HEK293 (cell line): Measurements from ENCODE around the gene TOMM40.

Source experiments
- CTCF ChIA-PET: fragments of 350-600 bp; formaldehyde crosslinking; extraction: SDS; loops from one replicate; lab custom pipeline; 2021; ENCODE audit warnings: antibody characterized with exemption; lab: Yijun Ruan, JAX
- POLR2A ChIA-PET: fragments of 300-600 bp; formaldehyde crosslinking; extraction: SDS; loops from one replicate; lab custom pipeline; 2020; ENCODE audit warnings: antibody characterized with exemption, inconsistent platforms; lab: Yijun Ruan, JAX
- H3K27ac ChIP-seq: fragments of 200-500 bp; sonication (Bioruptor generic); 2 replicates; pipeline ENCODE4 v1.5.1; 2014; ENCODE audit warnings: low read depth, low read length, control low read depth, inconsistent platforms; ENCODE audit errors: extremely low read depth
- H3K36me3 ChIP-seq, 2 experiments: fragments of 200-500 bp in 1 of 2; sonication (Bioruptor generic) in 1 of 2; 1 replicate in 1 of 2; 2 replicates in 1 of 2; pipeline ENCODE4 v1.5.1; 2014 to 2017; ENCODE audit warnings: inconsistent platforms in 2 of 2, low read length in 2 of 2; ENCODE audit not compliant: control insufficient read depth in 2 of 2, insufficient read depth in 1 of 2
- H3K4me1 ChIP-seq: fragments of 200-500 bp; sonication (Bioruptor generic); 2 replicates; pipeline ENCODE4 v1.5.1; 2014; ENCODE audit warnings: mild to moderate bottlenecking, low read length, inconsistent platforms; ENCODE audit not compliant: control insufficient read depth, insufficient read depth
- H3K4me3 ChIP-seq: 2 replicates; pipeline ENCODE4 v1.5.1; 2011; ENCODE audit warnings: low read depth, mild to moderate bottlenecking, control low read depth, low read length, moderate library complexity
- H3K9me3 ChIP-seq: fragments of 200-500 bp; sonication (Bioruptor generic); 2 replicates; pipeline ENCODE4 v1.5.1; 2014; ENCODE audit warnings: low read depth, low read length, inconsistent platforms; ENCODE audit not compliant: control insufficient read depth, insufficient read depth
- EGR2 ChIP-seq: fragments of 450-650 bp; formaldehyde crosslinking; IDR thresholded peaks from 2 replicates; pipeline ENCODE4 v1.5.1; 2016; ENCODE audit warnings: low read depth, missing biosample characterization, missing genetic modification characterization
- GLIS1 ChIP-seq: fragments of 450-650 bp; formaldehyde crosslinking; IDR thresholded peaks from 2 replicates; pipeline ENCODE4 v1.5.1; 2016; ENCODE audit warnings: missing biosample characterization, missing genetic modification characterization
- GLIS2 ChIP-seq: fragments of 450-650 bp; formaldehyde crosslinking; IDR thresholded peaks from 2 replicates; pipeline ENCODE4 v1.5.1; 2016; ENCODE audit warnings: missing biosample characterization, missing genetic modification characterization
- KLF1 ChIP-seq: fragments of 450-650 bp; formaldehyde crosslinking; IDR thresholded peaks from 2 replicates; pipeline ENCODE4 v1.5.1; 2016; ENCODE audit warnings: missing biosample characterization, missing genetic modification characterization
- KLF7 ChIP-seq: fragments of 450-650 bp; formaldehyde crosslinking; IDR thresholded peaks from 2 replicates; pipeline ENCODE4 v1.5.1; 2016; ENCODE audit warnings: missing biosample characterization, missing genetic modification characterization, borderline replicate concordance
- MYNN ChIP-seq: fragments of 450-650 bp; formaldehyde crosslinking; IDR thresholded peaks from 2 replicates; pipeline ENCODE4 v1.5.1; 2016; ENCODE audit warnings: missing biosample characterization, missing genetic modification characterization, borderline replicate concordance
- OSR2 ChIP-seq: fragments of 450-650 bp; formaldehyde crosslinking; IDR thresholded peaks from 2 replicates; pipeline ENCODE4 v1.5.1; 2016; ENCODE audit warnings: missing biosample characterization, missing genetic modification characterization
- SP2 ChIP-seq: fragments of 450-650 bp; formaldehyde crosslinking; IDR thresholded peaks from 2 replicates; pipeline ENCODE4 v1.5.1; 2016; ENCODE audit warnings: missing biosample characterization, missing genetic modification characterization
- SP7 ChIP-seq: fragments of 450-650 bp; formaldehyde crosslinking; IDR thresholded peaks from 2 replicates; pipeline ENCODE4 v1.5.1; 2016; ENCODE audit warnings: missing biosample characterization, missing genetic modification characterization
- ZBTB1 ChIP-seq: fragments of 450-650 bp; formaldehyde crosslinking; IDR thresholded peaks from 2 replicates; pipeline ENCODE4 v1.5.1; 2016; ENCODE audit warnings: missing biosample characterization, missing genetic modification characterization
- ZBTB26 ChIP-seq: fragments of 450-650 bp; formaldehyde crosslinking; optimal IDR thresholded peaks from 2 replicates; pipeline ENCODE3; 2016; ENCODE audit warnings: missing biosample characterization, mild to moderate bottlenecking, missing genetic modification characterization
- ZFHX2 ChIP-seq: fragments of 450-650 bp; formaldehyde crosslinking; conservative IDR thresholded peaks from 2 replicates; pipeline ENCODE4 v1.5.1; 2016; ENCODE audit warnings: missing biosample characterization, missing genetic modification characterization
- ZIC2 ChIP-seq: fragments of 450-650 bp; formaldehyde crosslinking; IDR thresholded peaks from 2 replicates; pipeline ENCODE4 v1.5.1; 2016; ENCODE audit warnings: missing biosample characterization, missing genetic modification characterization
- ZNF169 ChIP-seq: fragments of 450-650 bp; formaldehyde crosslinking; IDR thresholded peaks from 2 replicates; pipeline ENCODE4 v1.5.1; 2016; ENCODE audit warnings: missing biosample characterization, missing genetic modification characterization
- ZNF175 ChIP-seq: fragments of 450-650 bp; formaldehyde crosslinking; IDR thresholded peaks from 2 replicates; pipeline ENCODE4 v1.5.1; 2016; ENCODE audit warnings: missing biosample characterization, missing genetic modification characterization
- ZNF248 ChIP-seq: fragments of 450-650 bp; formaldehyde crosslinking; IDR thresholded peaks from 2 replicates; pipeline ENCODE4 v1.5.1; 2017; ENCODE audit warnings: missing biosample characterization, missing genetic modification characterization
- ZNF416 ChIP-seq: fragments of 450-650 bp; formaldehyde crosslinking; IDR thresholded peaks from 2 replicates; pipeline ENCODE4 v1.5.1; 2016; ENCODE audit warnings: missing biosample characterization, missing genetic modification characterization
- ZNF433 ChIP-seq: fragments of 450-650 bp; formaldehyde crosslinking; IDR thresholded peaks from 2 replicates; pipeline ENCODE4 v1.5.1; 2016; ENCODE audit warnings: missing biosample characterization, missing genetic modification characterization, low read depth
- ZNF488 ChIP-seq: fragments of 450-650 bp; formaldehyde crosslinking; IDR thresholded peaks from 2 replicates; pipeline ENCODE4 v1.5.1; 2016; ENCODE audit warnings: missing biosample characterization, missing genetic modification characterization
- ZNF529 ChIP-seq: fragments of 450-650 bp; formaldehyde crosslinking; IDR thresholded peaks from 2 replicates; pipeline ENCODE4 v1.5.1; 2017; ENCODE audit warnings: missing genetic modification characterization, missing biosample characterization; ENCODE audit not compliant: insufficient replicate concordance
- ZNF555 ChIP-seq: fragments of 450-650 bp; formaldehyde crosslinking; conservative IDR thresholded peaks from 2 replicates; pipeline ENCODE4 v1.5.1; 2017; ENCODE audit warnings: missing biosample characterization, mild to moderate bottlenecking, missing genetic modification characterization, inconsistent platforms
- ZNF580 ChIP-seq: fragments of 450-650 bp; formaldehyde crosslinking; IDR thresholded peaks from 2 replicates; pipeline ENCODE4 v1.5.1; 2016; ENCODE audit warnings: missing biosample characterization, missing genetic modification characterization
- ZNF658 ChIP-seq: fragments of 450-650 bp; formaldehyde crosslinking; IDR thresholded peaks from 2 replicates; pipeline ENCODE4; 2016; ENCODE audit warnings: missing biosample characterization, missing genetic modification characterization
- ZNF670 ChIP-seq: fragments of 450-650 bp; formaldehyde crosslinking; IDR thresholded peaks from 2 replicates; pipeline ENCODE4 v1.5.1; 2016; ENCODE audit warnings: missing biosample characterization, missing genetic modification characterization, low read depth
- ZNF785 ChIP-seq: fragments of 450-650 bp; formaldehyde crosslinking; IDR thresholded peaks from 2 replicates; pipeline ENCODE4 v1.5.1; 2016; ENCODE audit warnings: missing biosample characterization, missing genetic modification characterization
- ZNF837 ChIP-seq: fragments of 450-650 bp; formaldehyde crosslinking; IDR thresholded peaks from 2 replicates; pipeline ENCODE4 v1.5.1; 2016; ENCODE audit warnings: missing biosample characterization, missing genetic modification characterization
- ZXDB ChIP-seq: fragments of 450-650 bp; formaldehyde crosslinking; IDR thresholded peaks from 2 replicates; pipeline ENCODE4 v1.5.1; 2016; ENCODE audit warnings: missing biosample characterization, missing genetic modification characterization

Gene TOMM40

GRCh38 chr19:44856421-44857083, 34.5 kb upstream of the TOMM40 start:
- Histone ChIP-seq H3K36me3 (peaks cover 22 to 23% of the 10 kb centered on the region in 2 experiments; a peak in 2 of 3 replicates), H3K4me1 (peaks cover 12% of the 10 kb centered on the region), H3K9me3 (no peaks in the 10 kb centered on the region), H3K27ac (peak overlapping the region; percentile 39; the same call in 1 of the 2 replicates), H3K4me3 (no peak overlapping the region)
- ChIA-PET CTCF (interaction anchor here (0.6 to 1.0 kb wide), 4 partner anchors 12 to 70 kb away, joined by 3 to 4 read pairs (median 3); no protein-coding TSS in a partner anchor), POLR2A (interaction anchor here (1.5 kb wide), 1 partner anchor 48 kb away, joined by 5 read pairs; the partner anchor contains the start of gene BCAM)
- TF ChIP-seq SP2 (tag by site-specific recombination) = no peak
- TF ChIP-seq OSR2 = peak; percentile 44
- TF ChIP-seq ZNF248 (tag by site-specific recombination) = no peak
- no peak for TF ChIP-seq ZNF488 (tag by site-specific recombination)
- TF ChIP-seq ZNF416 = no peak
- TF ChIP-seq MYNN (tag by site-specific recombination) = no peak
- no peak for TF ChIP-seq ZNF785 (tag by site-specific recombination)
- no peak for TF ChIP-seq ZNF175
- no peak for TF ChIP-seq ZNF658 (tag by site-specific recombination)
- TF ChIP-seq ZFHX2 (tag by site-specific recombination) = peak; percentile 69
- TF ChIP-seq ZNF580 (tag by site-specific recombination) = no peak
- TF ChIP-seq KLF1 = peak; percentile 31; the same call in 1 of the 2 replicates
- TF ChIP-seq GLIS1 (tag by site-specific recombination) = peak; percentile 90
- no peak for TF ChIP-seq ZBTB1 (tag by site-specific recombination)
- no peak for TF ChIP-seq ZBTB26 (tag by site-specific recombination)
- TF ChIP-seq GLIS2 = no peak
- TF ChIP-seq ZNF169 (tag by site-specific recombination) = no peak
- no peak for TF ChIP-seq SP7 (tag by site-specific recombination)
- TF ChIP-seq EGR2 (tag by site-specific recombination) = peak; percentile 75; the same call in 1 of the 2 replicates
- TF ChIP-seq ZNF433 (tag by site-specific recombination) = no peak
- no peak for TF ChIP-seq ZNF670 (tag by site-specific recombination)
- peak; percentile 63 for TF ChIP-seq ZIC2
- TF ChIP-seq KLF7 (tag by site-specific recombination) = peak; percentile 62; the same call in 1 of the 2 replicates
- TF ChIP-seq ZNF529 = no peak
- TF ChIP-seq ZNF555 (tag by site-specific recombination) = no peak
- 0 out of 2 replicates have a peak, but pooled peaks have one; percentile 34 for TF ChIP-seq ZXDB (tag by site-specific recombination)
- TF ChIP-seq ZNF837 (tag by site-specific recombination) = no peak
